Kidney (tissue), 14 donors: ENCODE data around the gene NDUFB7. TPM values are rescaled to one million over a fixed set of nuclear protein-coding genes. Genes with fewer than 3 reads are reported as not detected.
"Not testable (repeated sequence)": the region's sequence is repeated elsewhere in the genome, so short reads cannot be mapped to it uniquely, and the experiment has no call there.

Source experiments
- DNase-seq, 5 donors: peaks; one replicate each; pipeline ENCODE4 v3.0.0-alpha.2; 2013 to 2020
- FAIRE-seq: peaks from 2 replicates; lab custom pipeline; 2012; peaks lifted over from hg19 to GRCh38; lab: Jason Lieb, UNC
- H3K27ac ChIP-seq, 2 donors: one replicate each; pipeline ENCODE4 v1.7.0; 2013; ENCODE audit warnings: low read depth in 2 of 2, low read length in 2 of 2, inconsistent platforms in 1 of 2
- H3K27me3 ChIP-seq: one replicate; pipeline ENCODE4 v1.7.1; 2013; ENCODE audit warnings: low read length, inconsistent platforms; ENCODE audit not compliant: control insufficient read depth, insufficient read depth
- H3K36me3 ChIP-seq, 3 donors: one replicate each; pipeline versions ENCODE4 v1.7.0 to v1.7.1; 2013; ENCODE audit warnings: low read length in 3 of 3, control low read depth in 1 of 3, inconsistent platforms in 1 of 3; ENCODE audit not compliant: insufficient read depth in 3 of 3, control insufficient read depth in 2 of 3
- H3K4me1 ChIP-seq, 3 donors: one replicate each; pipeline versions ENCODE4 v1.7.0 to v1.7.1; 2013; ENCODE audit warnings: low read length in 3 of 3, inconsistent platforms in 1 of 3, low read depth in 1 of 3; ENCODE audit not compliant: control insufficient read depth in 2 of 3, insufficient read depth in 2 of 3
- H3K4me3 ChIP-seq, 3 donors: one replicate each; pipeline versions ENCODE4 v1.7.0 to v1.8.1; 2013; ENCODE audit warnings: low read length in 3 of 3, control low read depth in 1 of 3, inconsistent platforms in 1 of 3
- H3K9ac ChIP-seq, 3 donors: one replicate each; pipeline versions ENCODE4 v1.7.0 to v1.7.1; 2013; ENCODE audit warnings: low read length in 3 of 3, control low read depth in 1 of 3, inconsistent platforms in 1 of 3
- H3K9me3 ChIP-seq, 3 donors: one replicate each; pipeline versions ENCODE4 v1.7.0 to v1.7.1; 2013; ENCODE audit warnings: low read length in 3 of 3, control low read depth in 1 of 3, inconsistent platforms in 1 of 3; ENCODE audit not compliant: control insufficient read depth in 2 of 3, insufficient read depth in 1 of 3
- intact Hi-C: fragments of 100-400 bp; cut with DNase I; formaldehyde crosslinking; loops from one replicate; pipeline ENCODE4 v1.11.1; 2022
- polyA plus RNA-seq: library from polyadenylated mRNA; stranded (reverse); fragments of 350-450 nt; fragmentation: Illumina TruSeq; extraction: RNeasy Lipid Tissue Mini Kit (QIAGEN cat#74804); gene quantifications from one replicate; pipeline ENCODE4 v1.2.3, GENCODE V29; 2014; ENCODE audit warnings: low read depth, low replicate concordance; ENCODE audit not compliant: insufficient read depth
- total RNA-seq: library from RNA; stranded (reverse); fragmentation: NEBNext Ultra II Directional; extraction: Animal tissue kit (Norgen Biotek cat#: 25700); gene quantifications from one replicate; pipeline ENCODE4 v1.2.1, GENCODE V29; 2021
- TF ChIP-seq, protein P1 (sequence below): IDR thresholded peaks from 3 replicates; pipeline ENCODE4 v1.5.1; 2012; ENCODE audit warnings: mild to moderate bottlenecking, moderate library complexity, borderline replicate concordance; ENCODE audit not compliant: insufficient read depth; ENCODE audit errors: extremely low read depth
- donor health status: control.
- donor health status: control.
- donor health status: control.
- donor health status: control.
- donor health status: control.
- donor health status: DM: yes; HTN: yes; CAD: no.
- donor health status: Normal renal cell carcinoma (clear cell type).

NDUFB7 gene
- total and polyA plus RNA-seq, 2 donors from 2014 or later = 146 to 894 TPM

DNA sequence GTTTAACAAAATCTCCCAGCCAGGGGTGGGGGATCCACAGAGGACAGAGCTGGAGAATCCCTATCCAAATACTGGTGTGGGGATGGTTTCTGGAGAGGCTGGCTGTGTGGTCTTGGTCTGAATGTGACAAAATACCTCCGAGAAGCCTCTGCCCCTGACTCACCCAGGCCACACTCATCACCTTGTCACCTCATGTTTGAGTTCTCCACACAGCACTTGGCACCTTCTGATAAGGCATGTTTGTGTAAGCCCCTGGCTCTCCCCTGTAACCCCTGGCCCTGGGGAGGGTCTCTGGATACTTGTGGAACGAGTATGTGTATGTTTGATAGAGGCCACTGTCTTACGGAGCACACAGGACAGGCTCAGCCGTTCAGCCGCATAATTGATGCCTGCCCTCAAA is 27.8 kb downstream of the NDUFB7 start:
- TF ChIP-seq, protein P1, sequence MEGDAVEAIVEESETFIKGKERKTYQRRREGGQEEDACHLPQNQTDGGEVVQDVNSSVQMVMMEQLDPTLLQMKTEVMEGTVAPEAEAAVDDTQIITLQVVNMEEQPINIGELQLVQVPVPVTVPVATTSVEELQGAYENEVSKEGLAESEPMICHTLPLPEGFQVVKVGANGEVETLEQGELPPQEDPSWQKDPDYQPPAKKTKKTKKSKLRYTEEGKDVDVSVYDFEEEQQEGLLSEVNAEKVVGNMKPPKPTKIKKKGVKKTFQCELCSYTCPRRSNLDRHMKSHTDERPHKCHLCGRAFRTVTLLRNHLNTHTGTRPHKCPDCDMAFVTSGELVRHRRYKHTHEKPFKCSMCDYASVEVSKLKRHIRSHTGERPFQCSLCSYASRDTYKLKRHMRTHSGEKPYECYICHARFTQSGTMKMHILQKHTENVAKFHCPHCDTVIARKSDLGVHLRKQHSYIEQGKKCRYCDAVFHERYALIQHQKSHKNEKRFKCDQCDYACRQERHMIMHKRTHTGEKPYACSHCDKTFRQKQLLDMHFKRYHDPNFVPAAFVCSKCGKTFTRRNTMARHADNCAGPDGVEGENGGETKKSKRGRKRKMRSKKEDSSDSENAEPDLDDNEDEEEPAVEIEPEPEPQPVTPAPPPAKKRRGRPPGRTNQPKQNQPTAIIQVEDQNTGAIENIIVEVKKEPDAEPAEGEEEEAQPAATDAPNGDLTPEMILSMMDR = no peak
- no peaks in the 10 kb centered on the region for H3K27me3 ChIP-seq
- DNase-seq (no peak), FAIRE-seq (no peak)
- H3K4me1 ChIP-seq = peaks cover 0 to 15% (median 11%) of the 10 kb centered on the region in 3 donors
- no peak overlapping the region for H3K27ac ChIP-seq
- H3K9me3 ChIP-seq = no peaks in the 10 kb centered on the region
- no peak overlapping the region for H3K9ac ChIP-seq
- intact Hi-C loops = no loop called here
- no peak overlapping the region for H3K4me3 ChIP-seq
- H3K36me3 ChIP-seq = peaks cover 0 to 2% (median 0%) of the 10 kb centered on the region in 3 donors

DNA sequence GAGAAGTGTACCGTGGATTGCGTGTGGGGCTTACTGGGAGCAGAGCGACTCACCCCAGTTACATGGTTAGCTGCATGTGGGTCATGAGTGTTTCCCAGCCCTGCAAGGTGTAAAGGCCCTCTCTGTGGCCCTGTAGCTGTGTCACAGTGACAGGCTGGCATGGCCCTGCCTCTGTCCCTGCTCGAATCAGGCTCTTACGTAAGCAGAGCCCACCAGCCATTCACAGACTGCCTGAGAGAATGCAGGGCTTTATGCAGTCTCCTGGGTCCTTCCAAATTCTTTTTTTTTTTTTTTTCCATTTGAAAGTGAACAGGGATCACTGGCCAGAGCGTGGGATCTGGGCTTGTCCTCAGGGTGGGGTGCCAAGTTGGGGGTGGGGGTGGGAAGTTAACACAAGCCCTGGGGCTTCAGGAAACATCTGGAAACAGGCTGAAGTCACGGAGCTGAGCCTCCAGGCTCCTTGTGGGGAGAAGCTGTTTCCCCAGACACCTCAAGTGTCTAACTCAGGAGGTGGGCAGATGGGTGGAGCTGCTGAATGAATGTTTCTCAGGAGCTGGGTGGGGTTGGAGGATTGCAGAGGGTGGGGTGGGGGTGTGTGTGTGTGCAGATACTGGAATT is 29.0 kb downstream of the NDUFB7 start:
- intact Hi-C loops = no loop called here
- DNase-seq = no peak
- Histone ChIP-seq H3K4me3 (no peak overlapping the region), H3K9me3 (no peaks in the 10 kb centered on the region), H3K27me3 (no peaks in the 10 kb centered on the region), H3K9ac (no peak overlapping the region), H3K4me1 (peaks cover 0 to 17% (median 11%) of the 10 kb centered on the region in 3 donors), H3K27ac (no peak overlapping the region), H3K36me3 (peaks cover 0 to 2% (median 0%) of the 10 kb centered on the region in 3 donors)
- no peak for FAIRE-seq
- TF ChIP-seq, protein P1 = no peak

DNA sequence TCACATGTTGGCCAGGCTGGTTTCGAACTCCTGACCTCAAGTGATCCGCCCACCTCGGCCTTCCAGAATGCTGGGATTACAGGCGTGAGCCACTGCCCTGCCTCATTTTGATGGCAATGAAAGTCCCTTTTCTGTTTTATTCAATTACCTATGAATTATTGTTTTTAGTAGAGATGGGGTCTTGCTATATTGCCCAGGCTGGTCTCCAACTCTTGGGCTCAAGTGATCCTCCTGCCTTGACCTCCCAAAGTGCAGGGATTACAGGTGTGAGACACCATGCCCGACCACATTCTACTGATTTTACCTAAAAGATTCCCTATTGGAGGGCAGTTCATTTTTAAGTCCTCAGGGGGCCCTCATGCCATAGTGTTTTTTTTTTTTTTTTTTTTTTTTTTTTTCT is 29.9 kb downstream of the NDUFB7 start:
- H3K27me3 ChIP-seq, H3K27ac ChIP-seq, H3K9ac ChIP-seq, intact Hi-C loops, DNase-seq, H3K9me3 ChIP-seq, FAIRE-seq, H3K4me3 ChIP-seq, H3K36me3 ChIP-seq: not testable (repeated sequence)
- peaks cover 0 to 19% (median 11%) of the 10 kb centered on the region in 3 donors for H3K4me1 ChIP-seq

DNA sequence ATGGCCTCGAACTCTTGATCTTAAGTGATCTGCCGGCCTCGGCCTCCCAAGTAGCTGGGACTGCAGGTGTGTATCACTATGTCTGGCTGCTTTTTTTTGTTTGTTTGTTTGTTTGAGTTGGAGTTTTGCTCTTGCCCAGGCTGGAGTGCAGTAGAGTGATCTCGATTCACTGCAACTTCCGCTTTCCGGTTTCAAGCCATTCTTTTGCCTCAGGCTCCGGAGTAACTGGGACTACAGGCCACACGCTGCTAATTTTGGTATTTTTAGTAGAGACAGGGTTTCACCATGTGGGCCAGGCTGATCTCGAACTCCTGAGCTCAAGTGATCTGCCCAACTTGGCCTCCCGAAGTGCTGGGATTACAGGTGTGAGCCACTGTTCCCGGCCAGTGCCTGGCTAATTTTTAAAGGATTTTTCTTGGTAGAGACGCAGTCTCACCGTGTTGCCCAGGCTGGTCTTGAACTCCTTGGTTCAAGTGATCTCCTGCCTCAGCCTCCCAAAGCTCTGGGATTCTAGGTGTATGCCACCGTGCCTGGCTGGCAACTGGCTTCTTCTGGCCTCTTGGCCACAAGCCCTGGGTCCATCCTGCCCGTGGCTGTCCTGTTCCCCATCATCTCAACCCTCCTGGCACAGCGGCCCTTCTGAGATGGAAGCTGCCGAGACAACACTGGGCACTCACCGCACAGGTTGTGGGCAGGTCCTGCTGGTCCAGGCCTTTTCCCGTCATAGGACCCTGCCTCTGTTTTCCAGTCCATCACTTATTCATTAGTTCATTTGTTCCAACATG is 30.9 kb downstream of the NDUFB7 start:
- FAIRE-seq (no peak), DNase-seq (no peak)
- H3K36me3 ChIP-seq = peaks cover 0 to 2% (median 0%) of the 10 kb centered on the region in 3 donors
- TF ChIP-seq, protein P1 = no peak
- H3K4me3 ChIP-seq = no peak overlapping the region
- intact Hi-C loops = no loop called here
- H3K27me3 ChIP-seq = no peaks in the 10 kb centered on the region
- H3K9ac ChIP-seq = no peak overlapping the region
- H3K4me1 ChIP-seq = peaks cover 0 to 21% (median 11%) of the 10 kb centered on the region in 3 donors
- H3K27ac ChIP-seq = no peak overlapping the region
- H3K9me3 ChIP-seq = no peaks in the 10 kb centered on the region
